Measurements from ENCODE around the gene KL. TPM values are rescaled to one million over a fixed set of nuclear protein-coding genes. Genes with fewer than 3 reads are reported as not detected.

Gene KL
- polyA plus RNA-seq, 1 donor, result 2.6 TPM

DNA sequence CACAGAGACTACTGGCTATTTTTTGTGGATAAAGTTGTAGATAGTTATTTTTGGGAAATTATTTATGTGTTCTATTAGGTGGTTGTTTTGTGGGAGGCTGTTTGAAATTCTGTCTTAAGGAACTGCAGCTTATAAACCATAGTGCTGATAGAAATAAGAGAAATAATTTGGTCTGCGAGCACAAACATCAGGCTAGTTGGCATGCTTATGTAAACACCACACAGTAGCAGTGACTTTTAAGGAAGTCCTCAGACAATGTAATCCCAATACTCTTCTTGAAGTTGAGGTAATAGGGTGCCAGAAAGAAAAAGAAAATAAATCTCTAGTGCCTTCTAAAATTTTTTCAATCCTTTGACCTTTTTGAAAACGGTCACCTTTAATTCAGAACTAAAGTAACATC is 23.9 kb downstream of the KL start:
- no peak for DNase-seq

DNA sequence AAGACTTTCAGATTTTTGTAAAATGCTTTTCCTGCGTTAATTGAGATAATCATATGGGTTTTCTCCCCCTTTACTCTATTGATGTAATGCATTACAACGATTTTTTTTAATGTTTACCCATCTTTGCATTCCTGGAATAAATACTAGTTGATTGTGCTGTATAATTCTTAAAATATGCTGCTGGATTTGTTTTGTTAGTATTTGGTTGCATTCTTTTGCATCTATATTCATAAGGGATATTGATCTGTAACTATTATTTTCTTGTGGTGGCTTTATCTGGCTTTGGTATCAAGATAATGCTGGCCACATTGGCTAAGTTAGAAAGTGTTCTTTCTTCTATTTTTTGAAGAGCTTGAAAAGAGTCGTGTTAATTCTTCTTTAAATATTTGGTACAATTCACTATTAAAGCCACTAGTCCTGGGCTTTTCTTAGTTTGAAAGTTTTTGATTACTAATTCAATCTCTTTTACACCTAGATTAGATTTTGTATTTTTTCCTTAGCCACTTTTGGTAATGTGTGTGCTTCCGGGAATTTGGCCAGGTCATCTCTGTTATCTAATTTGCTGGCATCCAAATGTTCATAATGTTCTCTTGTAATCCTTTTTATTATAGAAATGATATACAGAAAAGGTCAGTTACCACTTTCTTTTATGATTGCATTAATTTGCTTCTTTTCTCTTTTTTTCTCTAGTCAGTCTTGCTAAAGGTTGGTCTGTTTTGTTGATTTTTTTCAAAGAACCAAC is 29.8 kb downstream of the KL start:
- no peak for DNase-seq

DNA sequence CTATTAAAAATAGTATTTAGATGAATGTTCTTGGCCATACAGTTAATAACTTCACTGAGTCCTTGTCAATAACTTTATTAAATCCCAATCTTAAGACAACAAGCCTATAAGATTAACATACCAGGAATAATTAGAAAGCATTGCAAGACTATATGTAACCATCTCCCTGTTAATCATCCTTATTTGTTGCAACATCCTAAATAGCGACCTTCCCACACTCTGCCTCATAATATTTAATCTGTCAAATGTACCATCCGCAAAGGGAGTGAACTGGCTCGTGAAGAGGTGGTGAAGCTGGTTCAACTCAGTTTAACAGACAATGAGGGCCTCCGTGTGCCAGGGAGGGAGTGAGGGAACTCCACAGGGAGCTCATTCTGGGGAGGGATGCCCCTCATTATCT is 33.9 kb downstream of the KL start:
- DNase-seq, result no peak

DNA sequence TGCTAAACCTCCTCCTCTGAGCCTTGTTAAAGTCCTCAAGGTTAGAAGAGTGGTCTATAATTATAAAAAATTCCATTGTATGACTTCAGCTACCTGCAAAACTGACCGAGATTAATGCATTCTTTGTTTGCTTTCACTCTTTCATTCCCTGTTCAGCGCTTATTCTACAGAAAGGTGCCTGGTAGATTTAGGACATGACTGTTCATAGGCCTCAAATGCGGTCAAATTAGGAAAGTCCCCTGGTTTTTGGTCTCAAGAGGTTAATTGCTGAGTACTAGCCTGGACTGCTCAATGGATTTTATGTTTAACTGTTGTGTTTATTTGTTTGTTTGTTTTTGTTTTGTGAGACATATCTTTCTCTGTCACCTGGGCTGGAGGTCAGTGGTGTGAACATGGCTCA is 35.4 kb downstream of the KL start:
- no peak for DNase-seq

DNA sequence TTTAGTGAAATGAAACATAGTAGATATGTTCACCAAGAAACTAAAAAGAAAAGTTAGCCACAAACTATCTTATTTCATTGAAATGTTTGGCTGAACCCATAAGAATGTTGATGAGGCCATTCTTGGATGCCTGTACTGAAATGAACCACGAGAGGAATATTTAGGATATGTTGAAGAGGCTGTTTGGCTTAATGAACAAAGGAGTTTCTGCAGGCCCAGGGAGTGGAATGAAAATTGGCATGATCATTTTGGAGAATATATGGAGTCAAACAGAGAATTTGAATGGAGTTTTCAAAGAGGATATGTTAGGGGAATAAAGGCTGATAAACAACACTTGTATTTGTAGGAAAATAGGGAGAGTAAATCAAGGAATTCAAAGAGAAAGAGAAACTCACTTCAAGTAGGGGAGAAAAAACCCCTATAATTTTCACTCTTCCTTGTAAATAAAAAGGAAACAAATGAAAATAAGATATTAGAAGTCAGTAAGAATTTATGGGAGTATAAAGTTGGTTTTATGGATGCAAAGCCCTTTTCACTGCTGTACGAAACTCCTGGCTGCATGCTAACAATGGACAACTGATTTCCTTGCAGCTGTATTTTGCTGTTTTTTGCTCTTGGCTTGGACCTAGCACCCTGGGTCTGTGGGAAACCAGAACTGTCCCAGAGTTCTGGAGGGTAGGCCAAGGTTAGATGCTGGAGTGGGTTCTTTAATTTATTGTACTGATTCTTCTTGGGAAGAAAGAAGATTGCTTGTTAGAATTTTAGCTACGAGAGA is 36.5 kb downstream of the KL start:
- peak; percentile 63 for DNase-seq

DNA sequence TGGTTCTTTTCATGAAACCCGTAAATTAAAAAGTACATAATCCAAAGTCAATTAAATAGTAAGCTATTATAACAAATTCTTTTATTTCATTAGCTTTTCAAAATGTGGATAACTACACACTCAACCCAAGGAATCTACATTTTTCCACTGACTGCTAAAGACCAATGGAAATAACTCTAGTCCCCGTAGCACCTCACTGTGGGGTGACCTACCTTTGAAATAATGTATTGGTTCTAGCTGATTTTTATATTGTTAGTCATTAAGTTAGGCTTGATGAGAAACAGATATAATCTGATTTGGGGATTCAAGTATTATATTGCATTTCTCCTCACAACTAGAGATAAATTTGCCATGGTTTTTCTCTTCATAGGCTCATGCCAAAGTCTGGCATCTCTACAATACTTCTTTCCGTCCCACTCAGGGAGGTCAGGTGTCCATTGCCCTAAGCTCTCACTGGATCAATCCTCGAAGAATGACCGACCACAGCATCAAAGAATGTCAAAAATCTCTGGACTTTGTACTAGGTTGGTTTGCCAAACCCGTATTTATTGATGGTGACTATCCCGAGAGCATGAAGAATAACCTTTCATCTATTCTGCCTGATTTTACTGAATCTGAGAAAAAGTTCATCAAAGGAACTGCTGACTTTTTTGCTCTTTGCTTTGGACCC is 37.3 kb downstream of the KL start:
- DNase-seq, result no peak

DNA sequence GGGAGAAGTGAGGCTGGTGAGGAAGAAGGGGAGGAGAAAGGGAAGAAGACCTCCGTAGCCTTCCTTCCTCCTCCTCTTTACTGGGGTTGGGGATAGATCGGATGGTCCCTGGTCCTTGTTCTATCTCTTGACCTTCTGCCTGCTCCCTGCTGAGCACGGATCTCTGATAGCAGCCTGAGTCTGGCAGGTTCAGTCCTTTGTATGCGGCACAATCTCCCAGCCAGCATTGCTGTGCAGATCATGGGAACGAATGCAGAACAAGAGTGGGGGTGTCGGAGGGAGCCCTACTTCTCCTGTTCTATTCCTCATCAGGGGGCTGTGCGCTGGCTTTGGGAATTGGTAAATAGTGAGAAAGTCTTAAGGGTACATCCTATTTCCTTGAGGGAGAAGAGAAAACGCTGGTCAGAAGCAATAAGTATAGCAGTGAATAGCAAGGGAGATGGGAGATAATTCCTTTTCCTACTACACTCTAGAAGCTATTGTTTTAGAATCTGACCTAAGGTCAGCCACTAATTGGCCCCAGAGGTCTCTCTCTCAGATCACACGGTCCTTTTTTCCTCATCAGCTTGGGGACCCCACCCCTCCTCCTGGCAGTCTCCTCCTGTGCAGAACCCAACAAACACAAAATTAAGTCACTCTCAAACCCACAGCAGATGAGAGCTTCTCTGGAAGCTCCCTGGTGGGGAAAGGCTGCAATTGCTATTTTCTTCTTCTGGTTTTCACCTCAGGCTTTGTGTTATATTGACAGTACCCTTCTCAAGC is 41.0 kb downstream of the KL start:
- no peak for DNase-seq

DNA sequence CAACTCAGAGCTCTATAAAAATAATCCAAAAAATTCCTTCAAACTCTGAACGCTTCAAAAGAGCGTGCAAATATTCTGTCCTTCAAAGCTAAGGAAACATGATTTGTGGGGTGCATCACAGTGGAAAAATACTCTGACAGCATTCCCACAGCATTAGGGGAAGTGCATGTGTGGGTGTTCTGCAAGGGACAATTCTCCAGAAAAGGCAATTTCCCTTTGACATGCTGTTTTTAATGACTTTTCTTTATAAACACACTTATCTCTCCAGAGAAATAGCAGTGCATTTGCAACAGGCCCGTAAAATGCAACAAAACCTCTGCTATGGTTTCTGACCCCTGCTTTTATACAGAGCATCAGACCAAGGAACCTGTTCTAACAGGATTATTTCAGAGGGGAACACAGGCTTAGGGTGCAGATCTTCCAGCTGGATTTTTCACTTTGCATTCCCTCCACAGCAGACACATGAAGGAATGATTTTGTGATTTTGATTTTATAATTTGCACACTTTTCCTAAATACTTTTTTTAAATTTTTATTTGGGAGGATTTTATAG is 42.6 kb downstream of the KL start:
- no peak for DNase-seq

DNA sequence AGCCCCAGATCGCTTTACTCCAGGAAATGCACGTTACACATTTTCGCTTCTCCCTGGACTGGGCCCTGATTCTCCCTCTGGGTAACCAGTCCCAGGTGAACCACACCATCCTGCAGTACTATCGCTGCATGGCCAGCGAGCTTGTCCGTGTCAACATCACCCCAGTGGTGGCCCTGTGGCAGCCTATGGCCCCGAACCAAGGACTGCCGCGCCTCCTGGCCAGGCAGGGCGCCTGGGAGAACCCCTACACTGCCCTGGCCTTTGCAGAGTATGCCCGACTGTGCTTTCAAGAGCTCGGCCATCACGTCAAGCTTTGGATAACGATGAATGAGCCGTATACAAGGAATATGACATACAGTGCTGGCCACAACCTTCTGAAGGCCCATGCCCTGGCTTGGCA is 44.6 kb downstream of the KL start:
- no peak for DNase-seq

DNA sequence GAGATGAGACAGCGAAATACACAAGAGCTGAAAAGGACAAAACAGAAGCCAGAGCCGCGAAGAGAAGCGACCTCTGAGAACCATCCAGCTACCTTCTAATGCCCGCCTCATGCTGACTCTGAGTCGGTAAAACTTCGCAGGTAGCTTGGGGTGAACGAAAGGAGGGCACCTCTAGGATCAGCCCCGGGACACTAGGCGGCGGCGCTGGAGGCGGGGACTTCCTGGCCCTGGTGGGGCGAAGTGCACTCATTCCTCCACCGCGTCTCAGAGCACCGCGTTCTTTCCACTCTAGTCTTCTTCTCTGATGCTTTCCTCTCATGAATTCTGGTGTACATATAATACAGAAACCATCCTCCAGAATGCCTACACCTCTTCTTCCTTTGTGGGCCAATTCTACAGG is 50.1 kb downstream of the KL start:
- no peak for DNase-seq

DNA sequence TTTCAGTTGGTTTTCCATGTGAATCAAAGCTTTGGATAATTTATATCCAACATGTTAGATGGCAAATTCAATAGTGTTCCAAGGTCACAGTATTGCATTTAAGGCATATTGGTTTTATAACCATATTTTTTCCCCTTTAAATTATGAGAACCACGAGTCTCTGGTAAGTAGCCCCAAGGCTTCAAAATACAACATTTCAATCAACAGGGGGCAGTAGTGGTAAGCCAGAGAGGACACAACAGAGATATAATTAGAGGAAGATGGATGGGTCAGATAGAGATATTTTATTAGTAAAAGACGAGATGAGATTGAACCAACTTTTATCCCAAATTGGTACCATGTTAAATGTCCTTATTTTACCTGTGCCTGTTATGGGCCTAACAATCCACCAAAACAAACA is 53.1 kb downstream of the KL start:
- no peak for DNase-seq

DNA sequence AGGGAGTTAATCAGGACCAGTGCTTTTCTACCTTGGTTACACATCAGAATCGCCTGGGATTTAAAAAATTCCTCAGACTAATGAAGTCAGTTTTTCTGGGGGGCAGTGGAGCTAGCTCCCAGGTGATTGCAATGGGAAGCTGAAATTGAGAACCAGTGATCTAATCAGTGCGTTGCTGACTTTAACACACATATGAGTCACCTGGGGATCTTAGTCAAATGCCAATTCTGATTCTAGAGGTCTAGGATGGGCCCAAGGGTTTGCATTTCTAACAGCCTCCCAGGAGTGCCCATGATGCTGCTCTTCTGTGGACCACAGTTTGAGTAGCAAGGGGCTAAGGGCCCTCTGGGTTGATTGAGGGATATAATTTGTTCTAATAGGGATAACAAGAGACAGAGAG is 54.5 kb downstream of the KL start:
- DNase-seq, result no peak

DNA sequence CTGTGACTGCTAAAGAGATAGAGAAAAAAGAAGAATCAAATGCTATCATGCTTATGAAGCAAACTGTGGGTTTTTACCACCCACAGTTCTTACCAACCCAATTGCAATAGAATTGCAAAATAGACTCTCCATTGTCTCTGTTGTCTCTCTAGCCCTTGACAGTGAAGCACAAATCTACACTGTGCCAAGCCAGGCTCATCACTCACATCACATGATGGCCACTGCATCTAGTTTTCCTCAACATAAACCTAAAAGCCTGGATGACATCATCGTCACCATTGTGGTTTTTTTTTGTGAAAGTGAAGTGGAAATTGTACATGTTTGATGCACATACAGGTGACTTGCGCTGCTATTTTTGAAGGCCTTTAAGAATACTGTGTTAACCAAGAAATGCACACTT is 56.1 kb downstream of the KL start:
- DNase-seq, result no peak

DNA sequence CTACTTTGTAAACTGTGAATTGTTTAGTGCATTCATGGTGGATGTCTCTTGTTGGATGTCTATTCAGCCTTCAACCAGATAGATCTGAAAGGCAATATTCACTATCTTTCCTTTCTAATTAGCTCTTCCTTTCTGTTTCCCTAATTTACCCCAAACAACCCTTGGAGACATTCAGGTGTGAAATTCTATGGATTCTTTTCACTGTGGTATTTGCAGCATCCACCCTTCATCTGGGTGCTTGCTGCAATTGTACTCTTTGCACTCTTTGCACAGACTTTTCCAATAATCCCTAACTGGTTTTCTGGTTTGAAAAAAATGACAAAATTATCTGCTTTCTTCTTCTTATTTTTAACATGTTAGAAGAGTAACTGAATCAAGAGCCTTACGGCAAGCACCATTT is 56.5 kb downstream of the KL start:
- DNase-seq, result no peak

DNA sequence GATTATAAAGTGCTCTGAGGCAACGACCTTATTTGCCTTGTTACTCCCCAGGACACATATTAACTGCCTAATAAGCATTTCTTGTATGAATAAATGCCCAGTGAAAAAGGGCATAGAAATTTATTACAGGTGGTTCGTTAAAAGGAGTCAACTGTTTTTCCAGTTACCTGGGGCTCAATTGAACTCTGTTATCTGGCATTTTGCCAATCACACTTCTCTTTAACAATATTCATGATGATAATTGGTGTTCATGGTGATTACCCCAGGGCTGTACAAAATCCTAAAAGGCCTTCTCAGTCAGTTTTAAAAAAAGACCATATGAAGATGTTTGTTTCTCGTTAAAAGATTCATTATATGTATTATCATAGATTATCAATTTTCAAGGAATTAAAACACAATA is 57.1 kb downstream of the KL start:
- DNase-seq, result no peak

DNA sequence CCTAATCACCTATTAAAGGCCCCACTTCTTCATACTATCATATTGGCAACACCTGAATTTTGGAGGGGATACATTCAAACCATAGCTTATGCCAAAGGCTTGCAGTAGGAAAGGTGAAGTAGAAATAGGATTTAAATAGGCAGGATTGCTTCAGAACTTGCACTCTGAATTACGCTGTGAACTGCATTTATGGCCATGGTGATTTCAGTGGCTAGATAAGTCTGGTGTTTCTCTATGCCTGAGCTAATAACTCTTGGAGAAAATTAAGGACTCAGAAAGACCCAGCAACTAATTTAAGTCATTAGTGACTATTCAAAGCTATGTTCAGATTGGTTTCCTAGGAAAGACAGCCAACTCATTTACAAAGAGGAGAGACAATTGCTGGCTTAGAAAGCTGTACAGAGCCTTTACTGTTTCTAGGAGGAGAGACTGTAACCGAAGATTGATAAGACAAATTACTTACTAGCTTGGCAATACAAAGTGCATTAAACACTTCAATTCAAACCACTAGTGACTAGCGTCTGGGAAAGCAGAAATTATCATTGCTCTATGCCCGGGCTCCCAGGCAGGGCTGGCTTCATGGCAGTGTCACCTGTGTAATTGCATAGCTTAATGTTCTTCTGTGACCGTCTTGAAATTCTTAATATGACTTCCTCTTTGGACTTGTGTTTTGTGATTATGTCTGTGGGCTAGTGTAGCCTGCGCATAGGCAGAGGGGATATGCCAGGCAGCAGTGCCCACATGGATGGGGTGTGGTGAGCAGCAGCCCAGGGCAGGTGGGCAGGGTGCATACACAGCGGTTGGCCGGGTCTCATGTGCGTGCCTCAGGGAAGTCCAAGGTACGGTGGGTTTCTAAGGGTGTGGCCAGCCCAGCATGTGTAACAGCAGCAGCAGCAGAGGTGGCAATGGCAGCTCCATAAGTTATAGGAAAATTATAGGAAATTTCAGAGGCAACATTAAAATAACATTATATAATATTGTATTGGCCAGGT is 60.1 kb downstream of the KL start:
- DNase-seq, result no peak

DNA sequence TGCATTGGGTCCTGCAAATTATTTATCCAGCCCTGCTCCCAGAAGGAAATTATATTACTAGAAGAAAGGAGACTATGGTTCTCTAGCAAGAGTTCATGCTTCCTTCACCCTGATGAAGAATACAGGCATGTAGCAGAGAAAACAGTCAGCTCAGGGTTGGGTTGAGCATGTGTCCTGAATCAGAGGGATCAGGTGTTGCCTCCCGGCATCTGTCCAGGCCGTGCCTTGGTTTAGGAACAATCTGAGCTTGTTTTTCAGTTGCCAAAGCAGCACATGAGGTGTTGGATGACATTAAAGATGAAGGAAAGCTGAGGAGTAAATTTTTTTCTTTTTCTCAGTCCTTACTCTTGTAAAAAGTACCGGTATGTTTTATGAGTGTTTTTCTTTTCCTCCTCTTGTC is 62.0 kb downstream of the KL start:
- no peak for DNase-seq

DNA sequence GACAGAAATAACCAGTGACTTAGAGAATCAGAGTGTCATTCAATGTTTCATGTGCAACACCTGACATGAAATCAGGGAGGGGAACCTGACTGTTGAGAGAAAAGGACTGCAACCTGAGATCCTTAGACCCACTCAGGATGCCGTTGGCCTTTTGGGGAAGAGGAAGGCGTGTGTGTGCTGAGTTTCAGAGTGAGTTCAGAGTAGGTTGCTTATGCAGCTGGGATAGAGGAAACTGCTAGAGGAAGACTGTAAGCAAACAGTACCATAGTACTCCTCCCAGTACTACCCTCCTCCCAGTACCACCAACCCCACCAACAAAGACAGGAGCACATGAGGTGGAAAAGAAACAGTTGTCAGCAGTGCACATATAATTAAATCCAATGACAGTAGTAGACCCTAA is 63.7 kb downstream of the KL start:
- DNase-seq, result no peak

DNA sequence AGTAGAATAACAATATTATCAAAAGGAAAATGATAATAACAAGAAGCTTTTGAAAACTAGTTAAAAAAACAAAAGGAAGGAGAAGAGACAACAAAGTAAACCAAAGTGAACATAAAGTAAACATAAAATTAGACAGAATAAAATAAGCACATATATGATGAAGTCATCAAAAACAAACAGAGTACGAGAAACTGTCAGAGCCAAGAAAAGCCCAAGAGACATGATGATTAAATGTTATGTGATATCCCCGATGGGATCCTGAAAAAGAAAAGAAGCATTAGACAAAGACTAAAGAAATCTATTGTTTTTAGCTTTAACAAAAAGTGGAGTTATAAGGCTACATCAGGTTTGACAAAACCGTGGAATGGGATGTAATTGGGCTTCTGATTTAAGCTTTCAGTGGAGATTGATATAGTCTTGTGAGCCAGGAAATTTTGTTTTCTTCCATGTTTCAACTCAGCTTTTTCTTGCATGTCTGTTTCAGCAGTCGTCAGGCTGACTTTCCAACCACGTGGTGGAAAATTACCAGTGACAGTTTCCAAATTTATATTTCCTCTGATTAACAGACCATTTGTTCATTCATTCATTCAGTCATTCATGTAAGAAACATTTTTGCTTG is 64.9 kb downstream of the KL start:
- DNase-seq, result peak; percentile 57

DNA sequence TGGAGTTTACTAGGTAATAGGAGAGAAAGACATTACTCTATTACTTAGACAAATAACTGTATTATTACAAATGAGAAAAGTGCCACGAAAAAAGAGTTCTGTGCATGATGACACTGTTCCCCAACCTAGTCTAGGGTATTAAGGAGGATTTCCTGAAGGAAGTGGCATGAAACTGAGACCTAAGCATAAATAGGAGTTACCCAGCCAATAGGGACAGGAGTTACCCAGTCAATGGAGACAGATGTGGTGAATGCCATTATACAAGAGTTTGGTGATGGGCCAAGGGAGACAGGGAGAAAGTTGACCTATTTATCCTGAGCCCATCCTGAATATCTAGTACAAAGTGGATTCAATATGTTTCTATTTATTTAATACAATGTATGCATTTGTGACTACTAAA is 65.4 kb downstream of the KL start:
- DNase-seq, result no peak

DNA sequence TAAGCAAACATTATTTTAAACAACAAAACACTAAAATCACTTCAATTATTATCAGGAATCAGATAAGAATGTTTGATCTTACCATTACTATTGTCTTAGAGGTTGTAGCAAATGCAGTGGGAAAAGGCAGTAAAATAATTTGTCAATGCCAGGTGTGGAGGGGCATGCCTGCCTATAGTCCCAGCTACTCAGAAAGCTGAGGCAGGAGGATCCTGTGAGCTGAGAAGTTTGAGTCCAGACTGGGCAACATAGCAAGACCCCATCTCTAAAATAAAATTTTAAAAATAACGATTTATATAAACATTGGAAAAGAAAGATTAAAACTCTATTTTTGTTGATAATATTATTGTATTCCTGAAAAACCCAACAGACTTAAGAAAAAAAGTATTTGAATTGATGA is 66.8 kb downstream of the KL start:
- DNase-seq, result no peak
